COLO668 (cell line): Measurements from ENCODE around the gene TWIST1.

Experiments used
- DNase-seq: peaks from one replicate; lab custom pipeline; 2025; ENCODE audit not compliant: unreplicated experiment; lab: John Stamatoyannopoulos, UW

TWIST1 gene

GRCh38 chr7:19113855-19114550, 3.4 kb downstream of the TWIST1 start:
- DNase-seq: no peak

DNA sequence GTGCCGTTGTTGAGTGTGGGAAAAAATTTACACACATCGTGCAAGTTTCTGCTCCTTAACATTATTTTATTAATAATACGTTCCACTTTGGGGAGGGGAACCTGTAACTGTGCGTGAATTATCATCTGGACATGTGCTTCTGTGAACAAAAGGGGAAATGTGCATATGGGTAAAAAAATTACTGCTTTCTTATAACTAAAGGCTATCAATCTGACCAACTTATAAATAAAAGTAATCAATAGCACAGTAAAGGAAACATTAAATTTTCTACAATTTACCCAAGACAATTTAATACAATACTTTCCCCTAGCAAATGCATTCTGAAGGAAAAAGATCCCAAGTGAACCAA, 4.5 kb downstream of the TWIST1 start:
- DNase-seq: no peak

- no peak for DNase-seq
Observed at GRCh38 chr7:19112274-19113001, 5.0 kb downstream of the TWIST1 start.

DNA sequence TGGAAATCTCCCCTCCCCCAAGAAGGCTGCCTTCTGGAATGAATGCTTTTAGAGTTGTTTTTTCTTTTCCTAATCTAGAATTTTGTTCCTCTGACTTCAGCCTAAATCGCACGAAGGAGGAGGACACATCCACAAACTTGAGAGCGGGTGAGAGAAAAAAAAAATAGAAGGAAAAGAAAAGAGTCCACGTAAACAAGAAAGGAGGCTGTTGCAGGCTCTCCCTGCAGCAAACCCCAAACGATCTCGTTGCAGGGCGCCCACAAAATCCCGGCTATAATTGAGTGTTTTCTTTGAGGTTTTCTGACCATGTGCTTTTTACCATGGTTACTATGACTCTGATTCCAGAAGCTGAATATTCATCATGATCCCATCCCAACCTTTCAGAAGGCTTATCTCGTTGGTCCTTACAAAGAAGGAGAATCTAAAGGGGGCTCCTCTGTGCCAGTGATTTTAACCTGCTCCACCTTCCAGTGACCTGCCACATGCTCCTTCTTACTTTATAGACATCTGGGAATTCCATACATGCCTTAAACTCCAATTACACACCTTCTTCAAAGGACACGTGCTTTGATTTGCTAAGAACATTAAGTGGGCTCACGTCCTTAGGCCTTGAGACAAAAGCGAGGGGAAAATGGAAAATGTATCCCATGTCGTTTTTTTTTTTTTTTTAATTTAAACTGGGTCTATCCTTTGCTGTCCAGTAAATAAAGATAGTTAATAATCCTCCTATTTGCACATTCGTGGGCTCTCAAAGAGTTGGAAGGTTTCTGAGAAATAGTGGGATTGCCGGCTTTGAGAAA, 5.8 kb downstream of the TWIST1 start:
- no peak for DNase-seq

DNA sequence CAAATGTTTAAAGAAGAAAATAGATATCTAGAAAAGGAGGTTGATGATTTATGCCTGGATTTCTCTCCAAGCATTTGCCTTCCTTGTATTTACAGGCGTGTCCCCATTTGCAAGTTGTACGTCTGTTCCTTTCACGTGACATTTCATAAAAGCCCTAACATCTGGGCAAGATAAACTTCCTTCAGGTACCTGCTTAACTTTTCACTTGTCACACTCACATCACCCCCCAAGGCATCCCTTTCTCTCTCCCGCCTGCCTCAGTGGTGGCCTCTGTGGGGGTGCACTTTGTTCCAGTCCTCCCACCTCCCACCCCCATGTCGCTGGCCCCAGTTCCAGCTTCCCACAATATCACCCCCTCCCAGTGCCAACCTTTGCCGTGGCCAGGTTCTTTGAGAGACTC, 6.7 kb downstream of the TWIST1 start:
- DNase-seq: no peak

DNA sequence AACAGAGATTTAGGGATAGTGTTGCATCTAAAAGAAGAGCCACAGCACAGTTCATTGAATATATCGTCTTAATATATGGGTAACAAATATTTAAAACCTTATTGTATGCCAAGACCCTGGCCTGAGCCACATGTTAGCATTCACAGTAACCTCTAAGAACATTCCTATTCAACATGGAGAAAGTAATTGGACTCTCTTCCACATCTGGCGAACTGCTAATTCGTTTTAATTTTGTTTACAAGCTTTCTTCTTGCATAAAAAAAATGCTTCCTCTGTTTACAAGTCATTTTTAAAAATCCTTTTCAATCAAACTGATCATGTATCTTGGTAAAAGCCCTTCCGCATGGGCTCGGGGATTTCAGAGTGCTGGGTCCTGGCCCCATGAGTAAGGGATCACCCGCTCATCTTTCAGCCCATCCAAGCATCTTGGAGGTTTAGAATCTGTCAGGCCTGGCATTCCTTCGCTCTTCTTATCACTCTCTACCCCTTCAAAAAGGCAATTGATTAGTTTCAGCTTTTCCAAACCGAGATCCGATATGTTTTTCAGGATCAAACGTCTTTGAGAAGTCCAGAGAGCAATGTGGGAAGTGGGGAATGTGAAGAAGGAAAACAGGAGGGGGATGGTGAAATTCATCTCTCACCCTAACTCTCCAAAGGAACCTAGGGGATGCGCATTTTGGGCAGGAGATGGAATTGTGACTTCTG, 7.3 kb downstream of the TWIST1 start:
- no peak for DNase-seq

- no peak for DNase-seq
Observed at GRCh38 chr7:19109000-19109946, 8.2 kb downstream of the TWIST1 start.

DNA sequence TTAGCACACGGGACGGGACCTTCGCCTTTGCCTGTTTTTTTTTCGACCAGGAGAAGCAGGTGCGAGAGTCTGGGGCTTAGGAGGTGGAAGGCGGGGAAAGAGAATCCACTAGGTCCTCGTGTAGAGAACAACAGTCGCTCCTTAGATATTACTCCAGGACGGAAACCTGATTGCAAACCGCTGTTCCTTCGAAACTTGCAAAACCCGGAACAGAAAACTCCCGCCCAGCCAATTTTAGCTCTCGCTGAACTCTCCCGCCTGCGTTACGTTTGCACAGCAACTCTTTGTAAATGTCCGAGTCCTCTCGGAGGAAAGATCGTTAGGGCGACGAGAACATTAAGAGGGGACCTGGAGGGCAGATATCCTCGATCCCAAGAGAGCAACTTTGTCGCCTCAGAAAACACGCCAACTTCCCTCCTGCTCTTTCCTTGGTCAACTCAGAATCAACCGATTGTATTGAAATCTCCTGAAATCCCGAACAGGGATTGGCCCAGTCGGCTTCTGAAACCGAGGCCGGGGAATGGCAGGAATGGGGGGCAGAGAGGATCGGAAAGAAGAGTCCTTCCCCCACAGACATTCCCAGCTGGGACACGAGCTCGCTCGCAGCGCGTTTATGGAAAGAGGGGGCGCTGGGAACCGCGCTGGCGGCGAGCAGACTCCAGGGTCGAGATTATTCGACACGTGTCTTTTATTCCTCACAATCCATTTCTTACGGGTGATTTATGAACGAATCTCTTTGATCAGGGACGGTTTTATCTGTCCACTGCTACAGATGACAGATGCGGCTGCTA, 9.9 kb downstream of the TWIST1 start:
- DNase-seq: peak; percentile 38

DNA sequence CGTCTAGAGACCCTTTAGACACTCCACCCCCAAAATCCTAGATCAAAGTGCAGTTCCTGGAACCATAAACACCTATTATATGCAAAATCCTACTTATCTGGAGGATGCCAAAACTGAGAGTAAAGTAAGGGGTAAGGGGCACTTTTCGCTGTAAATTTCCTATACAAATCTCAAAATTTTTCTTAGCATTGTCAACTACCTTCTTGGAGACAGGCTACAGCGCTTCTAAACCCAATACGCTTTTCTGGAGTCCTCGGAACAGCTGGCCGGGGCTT, 10.4 kb downstream of the TWIST1 start:
- no peak for DNase-seq

DNA sequence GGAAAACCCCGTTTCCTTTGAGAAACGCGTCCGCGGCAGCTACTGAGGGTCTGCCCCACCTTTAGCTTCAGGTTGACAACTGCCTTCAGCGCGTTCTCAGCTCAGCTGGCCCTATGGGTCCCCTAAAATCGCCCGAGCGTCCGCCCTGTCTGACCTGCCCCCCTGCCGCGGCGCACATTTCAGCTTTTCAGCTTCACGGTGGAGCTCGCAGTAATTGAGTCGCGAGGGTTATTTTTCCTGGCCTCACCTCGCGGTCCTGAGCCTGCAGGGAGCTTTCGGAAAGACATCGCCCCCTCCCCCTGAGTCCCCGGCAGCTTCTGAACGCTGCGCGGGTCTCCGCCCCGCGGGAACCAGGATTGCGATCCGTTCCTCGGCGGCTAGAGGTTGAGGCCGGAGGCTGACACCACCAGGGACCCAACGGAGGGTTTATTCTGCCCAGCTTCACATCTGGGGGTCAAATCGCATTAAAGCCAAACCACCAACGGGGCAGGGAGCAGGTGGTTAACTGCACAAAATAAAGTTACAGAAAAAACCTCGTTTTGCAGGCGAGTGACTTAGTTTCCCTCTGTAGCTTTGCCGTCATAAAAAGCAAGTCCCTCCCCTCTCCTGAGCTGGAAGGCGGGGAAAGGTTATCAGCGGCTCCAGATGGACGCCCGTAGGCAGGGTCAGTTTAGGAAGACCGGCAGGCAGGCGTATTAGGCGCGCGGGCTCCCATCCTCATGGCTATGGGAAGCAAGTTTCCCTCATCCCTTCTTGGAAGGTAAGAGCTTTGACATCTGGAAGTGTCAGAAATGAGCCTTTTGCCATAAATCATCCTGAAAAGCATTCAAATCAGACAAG, 11.0 kb downstream of the TWIST1 start:
- DNase-seq: no peak

DNA sequence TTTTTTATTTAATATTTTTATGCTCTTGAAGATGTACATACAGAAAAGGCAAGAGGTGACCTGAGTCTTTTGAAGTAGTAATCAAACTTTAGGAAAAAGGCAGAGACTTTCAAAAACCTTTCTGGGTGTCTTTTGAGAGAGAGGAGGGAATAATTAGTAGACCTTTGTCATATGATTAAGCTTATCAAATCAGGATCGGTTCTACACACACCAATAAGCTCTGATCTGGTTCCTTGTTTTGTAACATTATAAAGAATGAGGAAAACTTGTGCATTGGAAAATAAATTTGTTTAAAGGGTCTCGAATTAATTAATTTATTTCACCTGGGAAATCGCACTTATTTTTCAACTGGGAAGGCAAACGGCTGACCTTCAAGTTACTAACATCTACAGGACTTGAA, 11.9 kb downstream of the TWIST1 start:
- no peak for DNase-seq

GRCh38 chr7:19104811-19105210, 12.6 kb downstream of the TWIST1 start:
- DNase-seq: no peak

DNA sequence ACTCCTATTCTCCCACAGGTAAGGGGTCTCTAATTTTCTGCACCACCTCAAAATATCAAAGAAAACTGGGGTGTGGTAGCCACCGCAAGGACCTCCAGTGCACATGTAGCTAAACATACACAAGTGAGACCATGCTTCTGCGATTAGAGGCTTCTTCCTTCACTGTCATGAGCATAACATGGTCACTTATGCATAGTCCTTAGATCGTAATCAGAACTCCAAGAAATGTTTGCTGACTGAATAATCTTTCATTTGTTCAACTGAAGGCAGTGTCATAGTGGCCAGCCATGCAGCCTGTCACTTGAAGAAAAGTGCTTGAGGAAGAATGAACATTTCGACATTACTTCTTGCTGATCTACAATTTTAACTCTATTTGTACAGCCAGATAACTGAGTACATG, 14.6 kb downstream of the TWIST1 start:
- no peak for DNase-seq

DNA sequence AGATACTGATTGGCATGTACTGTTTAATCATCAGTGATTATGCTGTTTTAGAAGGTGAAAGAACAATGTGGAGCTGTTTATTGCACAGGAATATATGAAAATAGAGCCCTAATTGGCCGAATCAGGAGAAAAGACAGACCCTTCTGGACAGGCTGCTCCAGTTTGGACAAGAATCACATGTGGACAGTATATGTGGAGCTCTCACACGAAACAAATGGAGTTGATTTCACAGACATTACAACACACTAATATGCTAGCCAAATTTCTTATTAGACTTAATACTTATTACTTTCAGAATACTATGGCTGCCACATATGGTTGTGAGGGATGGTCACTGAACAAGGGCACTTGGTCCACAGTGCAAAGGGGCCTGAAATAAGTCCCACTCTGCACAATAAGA, 15.5 kb downstream of the TWIST1 start:
- no peak for DNase-seq

GRCh38 chr7:19101472-19101871, 16.0 kb downstream of the TWIST1 start:
- DNase-seq: no peak

DNA sequence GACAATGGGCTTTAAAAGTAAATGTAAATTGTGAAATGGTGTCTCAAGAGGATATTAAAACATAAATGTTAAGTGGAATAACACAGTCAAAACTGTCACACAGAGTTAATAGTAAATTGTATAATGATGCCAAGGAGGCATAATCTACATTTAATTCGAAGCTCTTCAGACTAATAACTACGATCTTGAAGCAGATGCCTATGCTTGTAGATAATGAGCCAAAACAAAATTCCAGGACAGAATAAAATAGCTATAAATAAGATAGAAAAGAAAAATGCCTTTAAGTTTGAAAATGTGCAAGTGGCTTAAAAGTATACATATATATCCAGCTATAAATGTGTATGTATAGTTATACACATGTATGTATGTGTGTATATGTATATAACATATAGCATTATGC, 17.5 kb downstream of the TWIST1 start:
- DNase-seq: no peak

DNA sequence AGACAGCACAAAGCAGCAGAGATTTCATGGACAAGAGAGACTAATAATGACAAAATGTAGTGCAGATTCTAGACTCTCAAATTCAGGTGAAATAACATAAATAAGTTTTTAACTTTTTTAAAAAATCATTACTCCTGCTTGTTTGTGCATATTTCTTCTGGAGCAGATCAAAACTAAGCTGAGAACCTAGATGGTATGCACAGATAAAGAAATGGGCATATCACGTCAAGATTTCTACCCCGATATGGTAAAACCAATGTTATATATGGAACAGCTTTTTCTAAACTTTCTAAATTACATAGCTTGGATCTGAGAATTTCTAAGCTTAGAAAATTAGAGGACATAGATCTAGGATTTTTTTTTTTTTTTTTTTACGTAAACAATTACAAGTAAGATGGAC, 18.2 kb downstream of the TWIST1 start:
- no peak for DNase-seq

- DNase-seq: no peak
Observed at GRCh38 chr7:19098510-19098909, 18.9 kb downstream of the TWIST1 start.
